ENCODE results near the gene CCNC.

CCNC gene

GRCh38 chr6:99609905-99610489 is 41.5 kb upstream of the CCNC start:
- H3K4me3 ChIP-seq (ENCODE audit: low read length), result no peak overlapping the region
- H2AFZ ChIP-seq (ENCODE audit: low read depth, low read length), result no peak overlapping the region
- H3K27ac ChIP-seq (ENCODE audit: low read length), result no peak overlapping the region
- H3K9ac ChIP-seq (ENCODE audit: low read length), result no peak overlapping the region
- no peaks in the 10 kb centered on the region for H3K79me2 ChIP-seq (ENCODE audit: low read length)
- TF ChIP-seq EZH2phosphoT487 (IDR thresholded peaks at IDR 0.05; ENCODE audit: low read depth), result no peak
- no peak for TF ChIP-seq CTCF (IDR thresholded peaks at IDR 0.05; ENCODE audit: low read depth, low read length)
- H4K20me1 ChIP-seq (ENCODE audit: insufficient read depth, low read length), result no peaks in the 10 kb centered on the region
- peaks cover 18% of the 10 kb centered on the region for H3K4me1 ChIP-seq (ENCODE audit: low read length)
- no peak overlapping the region for H3K4me2 ChIP-seq (ENCODE audit: low read length)
- H3K27me3 ChIP-seq (ENCODE audit: low read depth, low read length), result no peaks in the 10 kb centered on the region
- no peaks in the 10 kb centered on the region for H3K36me3 ChIP-seq (replicated peaks; ENCODE audit: low read depth, low read length)
- no peaks in the 10 kb centered on the region for H3K9me3 ChIP-seq (ENCODE audit: insufficient read depth, low read length)

- H3K4me1 ChIP-seq (ENCODE audit: low read length), result peaks cover 18% of the 10 kb centered on the region
- H2AFZ ChIP-seq (ENCODE audit: low read depth, low read length), result no peak overlapping the region
- no peaks in the 10 kb centered on the region for H4K20me1 ChIP-seq (ENCODE audit: insufficient read depth, low read length)
- TF ChIP-seq EZH2phosphoT487 (IDR thresholded peaks at IDR 0.05; ENCODE audit: low read depth) (no peak), CTCF (IDR thresholded peaks at IDR 0.05; ENCODE audit: low read depth, low read length) (no peak)
- H3K36me3 ChIP-seq (replicated peaks; ENCODE audit: low read depth, low read length), result no peaks in the 10 kb centered on the region
- no peak overlapping the region for H3K9ac ChIP-seq (ENCODE audit: low read length)
- H3K27ac ChIP-seq (ENCODE audit: low read length), result no peak overlapping the region
- no peaks in the 10 kb centered on the region for H3K27me3 ChIP-seq (ENCODE audit: low read depth, low read length)
- H3K9me3 ChIP-seq (ENCODE audit: insufficient read depth, low read length), result no peaks in the 10 kb centered on the region
- no peak overlapping the region for H3K4me3 ChIP-seq (ENCODE audit: low read length)
- H3K4me2 ChIP-seq (ENCODE audit: low read length), result no peak overlapping the region
- no peaks in the 10 kb centered on the region for H3K79me2 ChIP-seq (ENCODE audit: low read length)
These were observed 40.5 kb upstream of the CCNC start for GRCh38 chr6:99608886-99609482.

- no peak overlapping the region for H3K4me3 ChIP-seq (ENCODE audit: low read length)
- H4K20me1 ChIP-seq (ENCODE audit: insufficient read depth, low read length), result no peaks in the 10 kb centered on the region
- H3K4me1 ChIP-seq (ENCODE audit: low read length), result peaks cover 18% of the 10 kb centered on the region
- H3K36me3 ChIP-seq (replicated peaks; ENCODE audit: low read depth, low read length), result no peaks in the 10 kb centered on the region
- no peak for TF ChIP-seq EZH2phosphoT487 (IDR thresholded peaks at IDR 0.05; ENCODE audit: low read depth)
- no peak for TF ChIP-seq CTCF (IDR thresholded peaks at IDR 0.05; ENCODE audit: low read depth, low read length)
- no peaks in the 10 kb centered on the region for H3K27me3 ChIP-seq (ENCODE audit: low read depth, low read length)
- H3K79me2 ChIP-seq (ENCODE audit: low read length), result no peaks in the 10 kb centered on the region
- H3K9me3 ChIP-seq (ENCODE audit: insufficient read depth, low read length), result no peaks in the 10 kb centered on the region
- no peak overlapping the region for H3K4me2 ChIP-seq (ENCODE audit: low read length)
- H3K9ac ChIP-seq (ENCODE audit: low read length), result no peak overlapping the region
- no peak overlapping the region for H3K27ac ChIP-seq (ENCODE audit: low read length)
- no peak overlapping the region for H2AFZ ChIP-seq (ENCODE audit: low read depth, low read length)
These were observed 39.8 kb upstream of the CCNC start for GRCh38 chr6:99608059-99608885.

GRCh38 chr6:99607416-99608036 is 39.1 kb upstream of the CCNC start:
- no peaks in the 10 kb centered on the region for H3K27me3 ChIP-seq (ENCODE audit: low read depth, low read length)
- no peak overlapping the region for H2AFZ ChIP-seq (ENCODE audit: low read depth, low read length)

More at GRCh38 chr6:99607416-99608036, 39.1 kb upstream of the CCNC start:
- TF ChIP-seq EZH2phosphoT487 (IDR thresholded peaks at IDR 0.05; ENCODE audit: low read depth) (no peak), CTCF (IDR thresholded peaks at IDR 0.05; ENCODE audit: low read depth, low read length) (no peak)
- Histone ChIP-seq H3K4me1 (ENCODE audit: low read length) (peaks cover 18% of the 10 kb centered on the region), H3K9ac (ENCODE audit: low read length) (no peak overlapping the region), H3K4me3 (ENCODE audit: low read length) (no peak overlapping the region), H4K20me1 (ENCODE audit: insufficient read depth, low read length) (no peaks in the 10 kb centered on the region), H3K4me2 (ENCODE audit: low read length) (no peak overlapping the region), H3K36me3 (replicated peaks; ENCODE audit: low read depth, low read length) (no peaks in the 10 kb centered on the region), H3K79me2 (ENCODE audit: low read length) (no peaks in the 10 kb centered on the region), H3K27ac (ENCODE audit: low read length) (no peak overlapping the region), H3K9me3 (ENCODE audit: insufficient read depth, low read length) (no peaks in the 10 kb centered on the region)
